ENCODE data around the gene RUNX3. TPM values are rescaled to one million over a fixed set of nuclear protein-coding genes. Genes with fewer than 3 reads are reported as not detected.

Gene RUNX3
- 4.4 to 6.8 TPM (median 5.3 TPM) in 5 replicates for total RNA-seq (2022; extraction: Qiagen RNA extraction; ENCODE audit: low read depth)

DNA sequence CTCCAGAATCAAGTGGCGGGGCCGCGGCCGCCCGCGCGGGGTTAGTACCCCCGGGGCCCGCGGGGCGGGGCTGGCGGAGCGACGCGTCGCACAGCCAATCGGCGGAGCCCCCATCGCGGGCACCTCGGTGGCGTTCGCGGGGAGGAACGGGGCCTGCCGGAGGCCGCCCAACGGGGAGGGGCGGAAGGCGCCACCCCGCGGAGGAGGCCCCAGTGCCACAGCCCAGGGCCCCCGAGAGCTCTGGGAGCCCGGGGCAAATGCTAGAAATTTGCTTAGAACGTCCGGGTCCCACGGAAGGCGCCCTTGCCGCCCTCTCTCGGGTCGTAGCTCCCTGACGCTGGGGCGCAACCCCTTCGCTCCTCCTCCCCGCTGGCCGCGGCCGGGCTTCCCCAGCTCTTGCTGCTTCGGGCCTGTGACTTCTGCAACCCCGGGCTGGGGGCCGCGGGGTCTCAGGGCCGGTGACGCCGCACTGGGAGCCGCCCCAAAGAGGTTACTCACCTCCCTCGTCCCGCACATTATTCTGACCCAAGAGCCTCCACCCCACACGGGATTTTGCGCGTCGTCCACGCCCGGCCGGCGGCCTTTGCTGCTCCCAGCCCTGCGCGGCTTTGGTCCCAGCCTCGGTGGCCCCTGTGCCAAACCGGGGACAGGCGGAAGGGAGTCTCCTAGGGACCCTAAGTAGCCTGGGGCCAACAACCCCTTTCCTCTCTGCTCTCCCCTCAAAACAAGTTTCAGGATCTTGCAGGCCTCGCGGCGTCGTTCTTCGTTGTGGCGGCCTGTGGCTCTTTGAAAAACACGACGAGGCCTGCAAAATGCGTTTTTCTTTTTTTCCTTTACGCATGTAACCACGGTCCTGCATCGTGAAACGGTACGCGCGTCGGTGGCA is at the start of gene RUNX3:
RUNX3 (minus strand) TSS at position 17 of the 886 bp plus-strand sequence. CDS start 408 bp downstream, outside the sequence.

Other genes with a start within 250 kb of the RUNX3 start
- gene CLIC4, start 184.8 kb downstream of the RUNX3 start, total RNA-seq (2022; extraction: Qiagen RNA extraction; ENCODE audit: low read depth) = 29.6 to 50.7 TPM (median 45.8 TPM) in 5 replicates

All from A549 treated with GW870086 at 1 μM for 4 hours (cell line).